ENCODE measurements around the gene CAMK2B. TPM values are rescaled to one million over a fixed set of nuclear protein-coding genes. Genes with fewer than 3 reads are reported as not detected.

The CAMK2B gene
- total and polyA plus RNA-seq, 2 experiments from 2014 or later, result 0.37 to 1.7 TPM

DNA sequence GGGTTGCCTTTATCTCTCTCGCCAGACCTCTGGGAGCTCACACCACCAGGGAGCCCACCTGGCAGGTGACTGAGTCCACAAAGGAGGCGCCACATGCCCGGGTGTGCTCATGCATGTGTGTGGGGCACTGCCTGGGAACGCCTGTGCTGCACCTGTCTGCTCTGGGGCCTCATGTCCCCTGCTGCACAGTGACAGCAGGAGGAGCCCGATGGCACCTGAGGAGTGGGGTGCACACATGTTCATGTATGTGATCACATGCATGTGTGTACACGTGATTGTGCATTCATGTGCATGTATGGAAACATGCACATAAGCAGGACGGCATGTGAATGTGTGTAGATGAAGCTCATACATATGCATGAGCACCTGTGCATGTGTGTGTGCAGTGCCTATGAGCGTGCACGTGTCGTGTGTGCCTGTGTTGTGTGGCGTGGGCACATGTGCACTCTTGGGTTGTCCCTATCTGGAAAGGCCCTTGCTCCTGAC is 102.6 kb downstream of the CAMK2B start:
- no peaks in the 10 kb centered on the region for H3K4me1 ChIP-seq (ENCODE audit: insufficient read depth)

DNA sequence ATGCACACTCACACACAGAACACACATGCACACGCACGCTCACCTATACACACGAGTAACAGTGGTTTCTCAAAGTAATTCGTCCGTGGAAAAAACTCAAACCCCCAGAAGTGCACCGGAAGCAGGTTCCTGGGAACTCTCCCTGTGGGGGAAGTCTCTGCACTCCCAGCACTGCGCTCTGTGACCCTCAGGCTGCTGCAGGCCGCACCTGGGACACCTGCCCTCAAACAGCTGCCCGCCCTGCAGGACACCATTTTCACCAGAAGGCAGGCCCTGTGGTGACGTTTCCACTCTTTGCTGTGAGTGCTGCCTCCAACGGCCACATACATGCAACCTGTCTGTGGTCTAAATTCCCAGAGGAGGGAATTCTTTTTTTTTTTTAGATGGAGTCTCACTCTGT is 103.3 kb downstream of the CAMK2B start:
- H3K79me2 ChIP-seq, result no peaks in the 10 kb centered on the region
- H3K9me3 ChIP-seq (ENCODE audit: low read depth), result no peaks in the 10 kb centered on the region
- no peak overlapping the region for H2AFZ ChIP-seq
- no peaks in the 10 kb centered on the region for H3K9me2 ChIP-seq (replicated peaks; ENCODE audit: insufficient read depth)
- no peaks in the 10 kb centered on the region for H3K36me3 ChIP-seq (replicated peaks; ENCODE audit: insufficient read depth, low read depth)
- no peak overlapping the region for H3K4me2 ChIP-seq
- no peak for DNase-seq (ENCODE audit: low spot score)
- 86% methylated on average over 11 of the region's 11 CpGs for WGBS (ENCODE audit: low lambda C conversion rate, missing lambda C conversion rate)
- TF ChIP-seq EZH2phosphoT487 (IDR thresholded peaks at IDR 0.05; ENCODE audit: low read depth, severe bottlenecking, unreplicated experiment) (no peak), EZH2 (IDR thresholded peaks at IDR 0.05; ENCODE audit: borderline replicate concordance) (no peak)
- TF ChIP-seq, protein P1, sequence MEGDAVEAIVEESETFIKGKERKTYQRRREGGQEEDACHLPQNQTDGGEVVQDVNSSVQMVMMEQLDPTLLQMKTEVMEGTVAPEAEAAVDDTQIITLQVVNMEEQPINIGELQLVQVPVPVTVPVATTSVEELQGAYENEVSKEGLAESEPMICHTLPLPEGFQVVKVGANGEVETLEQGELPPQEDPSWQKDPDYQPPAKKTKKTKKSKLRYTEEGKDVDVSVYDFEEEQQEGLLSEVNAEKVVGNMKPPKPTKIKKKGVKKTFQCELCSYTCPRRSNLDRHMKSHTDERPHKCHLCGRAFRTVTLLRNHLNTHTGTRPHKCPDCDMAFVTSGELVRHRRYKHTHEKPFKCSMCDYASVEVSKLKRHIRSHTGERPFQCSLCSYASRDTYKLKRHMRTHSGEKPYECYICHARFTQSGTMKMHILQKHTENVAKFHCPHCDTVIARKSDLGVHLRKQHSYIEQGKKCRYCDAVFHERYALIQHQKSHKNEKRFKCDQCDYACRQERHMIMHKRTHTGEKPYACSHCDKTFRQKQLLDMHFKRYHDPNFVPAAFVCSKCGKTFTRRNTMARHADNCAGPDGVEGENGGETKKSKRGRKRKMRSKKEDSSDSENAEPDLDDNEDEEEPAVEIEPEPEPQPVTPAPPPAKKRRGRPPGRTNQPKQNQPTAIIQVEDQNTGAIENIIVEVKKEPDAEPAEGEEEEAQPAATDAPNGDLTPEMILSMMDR (IDR thresholded peaks at IDR 0.05; ENCODE audit: poor library complexity), result no peak
- no peaks in the 10 kb centered on the region for H3K4me1 ChIP-seq (ENCODE audit: insufficient read depth)
- no peak overlapping the region for H3K4me3 ChIP-seq
- H3K27ac ChIP-seq, result no peak overlapping the region
- no peaks in the 10 kb centered on the region for H3K27me3 ChIP-seq
- no peaks in the 10 kb centered on the region for H4K20me1 ChIP-seq (ENCODE audit: insufficient read depth, poor library complexity, severe bottlenecking)

More for the DNA sequence above, 102.6 kb downstream of the CAMK2B start:
- TF ChIP-seq EZH2phosphoT487 (IDR thresholded peaks at IDR 0.05; ENCODE audit: low read depth, severe bottlenecking, unreplicated experiment) (no peak), EZH2 (IDR thresholded peaks at IDR 0.05; ENCODE audit: borderline replicate concordance) (no peak)
- TF ChIP-seq, protein P1 (IDR thresholded peaks at IDR 0.05; ENCODE audit: poor library complexity), result no peak
- no peaks in the 10 kb centered on the region for H3K79me2 ChIP-seq
- H3K27ac ChIP-seq, result no peak overlapping the region
- H3K36me3 ChIP-seq (replicated peaks; ENCODE audit: insufficient read depth, low read depth), result no peaks in the 10 kb centered on the region
- 90% methylated on average over 11 of the region's 11 CpGs for WGBS (ENCODE audit: low lambda C conversion rate, missing lambda C conversion rate)
- H2AFZ ChIP-seq, result no peak overlapping the region
- H3K4me3 ChIP-seq, result no peak overlapping the region
- no peak overlapping the region for H3K4me2 ChIP-seq
- DNase-seq (ENCODE audit: low spot score), result no peak
- no peaks in the 10 kb centered on the region for H3K9me2 ChIP-seq (replicated peaks; ENCODE audit: insufficient read depth)
- H3K27me3 ChIP-seq, result no peaks in the 10 kb centered on the region
- H4K20me1 ChIP-seq (ENCODE audit: insufficient read depth, poor library complexity, severe bottlenecking), result no peaks in the 10 kb centered on the region
- no peaks in the 10 kb centered on the region for H3K9me3 ChIP-seq (ENCODE audit: low read depth)

DNA sequence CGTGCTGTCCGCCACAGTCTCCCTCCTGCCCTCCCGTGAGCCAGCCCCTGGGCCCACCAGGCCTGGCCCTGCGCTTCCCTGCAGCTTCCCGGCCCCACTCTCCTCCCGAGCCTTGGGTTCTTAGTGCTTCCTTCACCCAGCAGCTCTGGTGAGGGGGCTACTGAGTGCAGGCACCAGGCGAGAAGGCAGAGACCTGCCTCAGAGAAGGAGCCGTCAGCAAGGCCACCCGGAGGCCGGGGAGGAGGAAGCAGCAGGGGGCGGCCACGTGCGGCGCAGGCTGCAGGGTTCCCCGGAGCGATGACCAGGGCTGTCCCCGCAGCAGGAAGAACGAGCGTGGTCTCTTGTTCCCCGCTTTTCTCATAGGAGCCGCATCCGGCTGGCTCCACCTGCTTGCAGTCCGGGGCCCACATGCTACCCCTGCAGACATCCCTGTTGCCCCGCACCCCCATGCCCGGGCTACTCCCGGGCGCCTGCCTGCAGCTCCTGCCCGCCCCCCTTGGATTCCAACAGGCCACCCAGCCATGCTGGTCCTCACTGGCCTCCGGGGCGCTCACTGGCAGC is 104.1 kb downstream of the CAMK2B start:
- Histone ChIP-seq H3K79me2 (no peaks in the 10 kb centered on the region), H3K36me3 (replicated peaks; ENCODE audit: insufficient read depth, low read depth) (no peaks in the 10 kb centered on the region), H2AFZ (no peak overlapping the region), H3K4me1 (ENCODE audit: insufficient read depth) (no peaks in the 10 kb centered on the region), H3K9me2 (replicated peaks; ENCODE audit: insufficient read depth) (no peaks in the 10 kb centered on the region), H3K4me3 (no peak overlapping the region), H3K9me3 (ENCODE audit: low read depth) (no peaks in the 10 kb centered on the region), H3K27me3 (no peaks in the 10 kb centered on the region), H3K27ac (no peak overlapping the region), H3K4me2 (no peak overlapping the region), H4K20me1 (ENCODE audit: insufficient read depth, poor library complexity, severe bottlenecking) (no peaks in the 10 kb centered on the region)
- 67% methylated on average over 26 of the region's 30 CpGs for WGBS (ENCODE audit: low lambda C conversion rate, missing lambda C conversion rate)
- TF ChIP-seq EZH2phosphoT487 (IDR thresholded peaks at IDR 0.05; ENCODE audit: low read depth, severe bottlenecking, unreplicated experiment) (no peak), EZH2 (IDR thresholded peaks at IDR 0.05; ENCODE audit: borderline replicate concordance) (no peak)
- TF ChIP-seq, protein P1 (IDR thresholded peaks at IDR 0.05; ENCODE audit: poor library complexity), result no peak
- DNase-seq (ENCODE audit: low spot score), result no peak

Data from hepatocyte (in vitro differentiated cells).